HFFc6 (cell line): Measurements from ENCODE around the gene ULK4. TPM values are rescaled to one million over a fixed set of nuclear protein-coding genes. Genes with fewer than 3 reads are reported as not detected.

ENCODE experiments used
- DNase-seq: peaks from one replicate; pipeline ENCODE4 v3.0.0-alpha.2; 2018
- H3K27ac Mint-ChIP-seq: 2 replicates; pipeline ENCODE4 v1.8.0; 2020; ENCODE audit warnings: mild to moderate bottlenecking, mixed read lengths
- H3K27me3 Mint-ChIP-seq: 2 replicates; pipeline ENCODE4 v1.8.0; 2021; ENCODE audit warnings: mild to moderate bottlenecking, moderate library complexity, mixed read lengths; ENCODE audit not compliant: insufficient read depth
- H3K36me3 Mint-ChIP-seq: 2 replicates; pipeline ENCODE4 v1.8.0; 2021; ENCODE audit warnings: low read depth, mixed read lengths
- H3K4me1 Mint-ChIP-seq: 2 replicates; pipeline ENCODE4 v1.8.0; 2020; ENCODE audit warnings: low read depth, mixed read lengths
- H3K4me3 Mint-ChIP-seq: 2 replicates; pipeline ENCODE4 v1.8.0; 2020; ENCODE audit warnings: mild to moderate bottlenecking, moderate library complexity, mixed read lengths
- H3K9me3 Mint-ChIP-seq: 2 replicates; pipeline ENCODE4 v1.8.0; 2020; ENCODE audit warnings: mild to moderate bottlenecking, mixed read lengths
- CTCF ChIP-seq: fragments of 200-600 bp; sonication (generic); IDR thresholded peaks from 2 replicates; pipeline ENCODE4 v1.5.0; 2021; ENCODE audit warnings: antibody characterized with exemption, mild to moderate bottlenecking
- total RNA-seq, 6 experiments: library from RNA; stranded (reverse); fragmentation: NEBNext Ultra II Directional; extraction: Animal tissue kit (Norgen Biotek cat#: 25700); gene quantifications; 2 replicates in 1 of 6; 3 replicates in 5 of 6; pipeline ENCODE4 v1.2.3, GENCODE V29; 2021

Gene ULK4
- total RNA-seq, 6 experiments from 2014 or later = 6.0 to 8.6 (median 6.7) TPM

GRCh38 chr3:41430391-41430790 is 531.5 kb downstream of the ULK4 start:
- no peak overlapping the region for H3K27ac Mint-ChIP-seq
- H3K9me3 Mint-ChIP-seq = no peaks in the 10 kb centered on the region
- no peak overlapping the region for H3K4me3 Mint-ChIP-seq
- peaks cover 7% of the 10 kb centered on the region for H3K4me1 Mint-ChIP-seq
- no peak for TF ChIP-seq CTCF
- no peaks in the 10 kb centered on the region for H3K36me3 Mint-ChIP-seq
- no peak for DNase-seq
- H3K27me3 Mint-ChIP-seq = no peaks in the 10 kb centered on the region

GRCh38 chr3:41426485-41426884 is 535.4 kb downstream of the ULK4 start:
- H3K36me3 Mint-ChIP-seq = no peaks in the 10 kb centered on the region
- no peaks in the 10 kb centered on the region for H3K27me3 Mint-ChIP-seq

GRCh38 chr3:41424543-41425300 is 537.2 kb downstream of the ULK4 start:
- Mint-ChIP-seq H3K36me3 (no peaks in the 10 kb centered on the region), H3K4me3 (no peak overlapping the region), H3K27ac (no peak overlapping the region), H3K4me1 (peaks cover 2% of the 10 kb centered on the region; the same call in 1 of the 2 replicates), H3K9me3 (no peaks in the 10 kb centered on the region), H3K27me3 (no peaks in the 10 kb centered on the region)
- TF ChIP-seq CTCF = no peak
- DNase-seq = no peak

More at GRCh38 chr3:41426485-41426884, 535.4 kb downstream of the ULK4 start:
- DNase-seq = no peak
- no peak for TF ChIP-seq CTCF
- Mint-ChIP-seq H3K4me3 (no peak overlapping the region), H3K9me3 (no peaks in the 10 kb centered on the region), H3K27ac (no peak overlapping the region), H3K4me1 (no peaks in the 10 kb centered on the region)

GRCh38 chr3:41419809-41420208 is 542.1 kb downstream of the ULK4 start:
- H3K4me3 Mint-ChIP-seq = no peak overlapping the region
- no peak overlapping the region for H3K27ac Mint-ChIP-seq
- TF ChIP-seq CTCF = no peak
- no peak for DNase-seq
- no peaks in the 10 kb centered on the region for H3K9me3 Mint-ChIP-seq
- no peaks in the 10 kb centered on the region for H3K36me3 Mint-ChIP-seq
- H3K4me1 Mint-ChIP-seq = peaks cover 14% of the 10 kb centered on the region
- H3K27me3 Mint-ChIP-seq = peaks cover 10% of the 10 kb centered on the region

- Mint-ChIP-seq H3K4me1 (peaks cover 14% of the 10 kb centered on the region), H3K36me3 (no peaks in the 10 kb centered on the region), H3K27ac (no peak overlapping the region), H3K4me3 (no peak overlapping the region), H3K27me3 (peaks cover 10% of the 10 kb centered on the region), H3K9me3 (no peaks in the 10 kb centered on the region)
- peak; percentile 51 for DNase-seq
- peak; percentile 14; the same call in 1 of the 2 replicates for TF ChIP-seq CTCF
Measured at GRCh38 chr3:41418961-41419691, 542.8 kb downstream of the ULK4 start.
